Adipose tissue (tissue), 3 donors: ENCODE data around the gene MLC1. TPM values are rescaled to one million over a fixed set of nuclear protein-coding genes. Genes with fewer than 3 reads are reported as not detected.

Experiments used
- H3K27ac ChIP-seq: one replicate; pipeline ENCODE4 v1.5.1; 2013; ENCODE audit warnings: low read depth, low read length
- WGBS, 3 donors: extraction: QIAGEN DNeasy Blood & Tissue Kit; methylation state at CpG; one replicate each; pipeline ENCODE4 v1.1.7; 2013; 5-methylcytosine and 5-hydroxymethylcytosine counted together
- polyA plus RNA-seq, 3 donors: library from polyadenylated mRNA; stranded (reverse); fragments of 200-250 nt; gene quantifications; one replicate each; pipeline ENCODE4 v1.2.3, GENCODE V29; 2013
- donor health status: healthy with polysubstance abuse.
- donor health status: Bipolar disorder and iron deficiency.
- donor health status: healthy.

The MLC1 gene
- polyA plus RNA-seq, 3 donors: 0.08 to 0.16 TPM; not detected in 1

GRCh38 chr22:50012211-50013181 is 72.7 kb downstream of the MLC1 start, which contains the start of gene IL17REL:
IL17REL (minus strand) TSS chr22:50012765; CDS start chr22:50012646, 119 bp downstream.
- WGBS, 3 donors: 57 to 75% (median 64%) methylated on average over 29 of the region's 29 CpGs
- H3K27ac ChIP-seq: no peak within 1 kb of the TSS

DNA sequence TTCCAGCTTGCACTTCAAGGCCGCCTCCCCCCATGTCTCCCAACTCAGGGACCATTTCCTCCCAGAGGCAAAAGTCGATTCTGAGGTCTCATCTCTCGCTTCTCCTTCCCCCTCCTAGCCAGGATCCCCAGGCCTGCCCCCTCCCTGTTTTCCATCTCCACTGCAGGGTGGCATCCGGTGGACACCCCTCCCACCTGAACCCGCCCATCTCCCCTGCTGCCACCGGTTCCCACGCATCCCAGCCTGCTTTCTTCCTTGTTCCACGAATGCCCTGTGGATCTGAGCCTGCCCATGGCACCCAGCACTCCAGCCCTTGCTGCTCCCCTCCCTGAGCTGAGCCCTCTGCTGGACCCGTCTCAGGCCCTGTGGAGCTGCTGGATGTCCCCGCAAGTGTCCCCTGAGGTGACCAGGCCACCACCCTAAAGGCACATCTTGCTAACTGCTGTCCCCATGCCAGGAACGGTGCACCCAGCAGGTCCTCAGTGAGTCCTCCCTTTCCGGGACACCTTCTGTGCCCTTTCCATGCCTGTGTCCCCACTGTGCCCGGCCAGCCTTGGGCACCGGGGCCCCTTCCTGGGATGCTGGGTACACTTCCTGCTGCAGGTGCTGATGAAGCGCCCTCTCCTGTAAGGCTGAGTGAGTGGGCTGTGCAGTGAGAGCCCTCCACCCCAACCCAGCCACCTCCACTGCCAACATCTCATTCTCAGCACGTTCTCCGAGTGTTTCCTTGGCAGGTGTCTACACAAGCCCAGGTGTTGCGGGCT is 73.6 kb downstream of the MLC1 start:
- 48 to 59% (median 53%) methylated on average over 17 to 18 of the region's 18 CpGs for WGBS, 3 donors
- H3K27ac ChIP-seq: no peak overlapping the region

DNA sequence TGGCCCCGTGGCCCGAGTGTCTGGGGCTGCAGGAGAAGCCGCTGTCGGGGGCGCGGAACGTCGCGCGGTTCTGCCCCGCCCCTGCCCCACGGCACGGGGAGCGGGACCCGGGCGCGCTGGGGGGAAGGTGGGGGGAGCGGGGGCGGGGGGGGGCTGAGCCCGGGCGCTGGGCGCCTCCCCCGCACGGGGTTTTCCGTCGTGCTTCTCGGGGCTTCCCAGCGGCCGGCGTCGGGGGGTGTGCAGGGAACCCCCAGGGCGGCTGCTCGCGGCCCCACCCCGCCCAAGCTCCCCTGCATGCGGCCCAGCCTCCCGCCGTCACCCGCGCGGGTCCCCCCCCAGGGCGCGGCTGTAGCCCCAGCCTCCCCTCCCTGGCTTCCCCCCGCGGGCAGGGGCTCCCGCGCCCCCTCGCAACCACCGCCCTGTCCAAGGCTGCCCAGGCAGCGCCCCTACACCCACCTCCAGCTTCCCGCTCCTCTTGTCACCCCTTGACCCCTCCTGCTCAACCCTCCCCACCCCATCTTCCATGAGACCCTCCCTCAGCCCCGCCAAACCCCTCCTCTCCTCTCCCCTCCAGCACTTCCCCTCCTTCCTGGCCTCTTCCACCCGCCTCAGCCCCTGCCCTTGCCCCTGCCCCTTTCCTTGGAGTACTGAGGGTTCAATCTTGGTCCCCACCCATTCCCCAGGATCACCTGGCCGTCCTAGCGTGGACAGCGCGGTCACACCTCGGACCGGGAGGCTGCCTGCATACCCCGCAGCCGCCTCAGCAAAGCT is 74.4 kb downstream of the MLC1 start:
- H3K27ac ChIP-seq: no peak overlapping the region
- WGBS, 3 donors: 7 to 9% (median 8%) methylated on average over 29 to 60 of the region's 61 CpGs

DNA sequence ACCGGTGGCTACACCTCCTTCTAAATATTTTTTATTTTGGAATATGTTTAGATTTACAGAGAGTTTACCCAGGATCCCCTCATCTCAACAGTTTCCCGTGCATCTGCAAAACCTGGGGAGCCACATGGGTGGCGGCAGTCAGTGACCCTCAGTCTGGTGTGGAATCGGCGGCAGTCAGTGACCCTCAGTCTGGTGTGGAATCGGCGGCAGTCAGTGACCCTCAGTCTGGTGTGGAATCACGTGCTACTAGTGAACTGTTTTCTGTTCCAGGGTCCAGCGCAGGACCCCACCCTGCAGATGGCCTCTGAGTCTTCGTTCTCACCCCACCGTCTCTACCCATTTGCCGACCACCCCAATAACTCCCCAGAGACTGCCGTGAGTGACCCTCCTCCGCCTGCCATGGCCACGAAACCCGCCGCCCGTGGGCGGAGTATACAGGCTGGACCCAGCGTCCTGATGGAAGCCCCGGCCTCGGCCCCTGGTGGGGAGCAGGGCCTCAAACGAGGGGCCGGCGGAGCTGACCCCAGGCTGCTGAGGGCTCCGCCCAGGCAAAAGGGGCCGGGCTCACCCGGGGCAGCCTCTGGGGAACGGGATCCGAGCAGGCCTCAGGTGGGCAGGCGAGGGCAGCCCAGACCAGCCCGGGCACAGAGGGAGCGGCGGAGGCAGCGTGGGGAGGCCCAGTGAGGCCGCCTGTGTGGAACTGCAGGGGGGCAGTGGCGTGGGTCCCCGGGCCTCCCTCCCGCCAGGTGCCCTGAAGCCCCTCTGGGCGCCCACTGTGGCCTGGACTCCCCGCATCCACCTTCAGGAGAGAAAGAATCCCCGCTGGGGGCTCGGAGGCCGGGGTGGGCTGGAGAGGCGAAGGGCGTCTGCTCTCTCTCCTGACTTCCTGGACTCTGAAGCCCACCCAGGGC is 75.2 kb downstream of the MLC1 start:
- WGBS, 3 donors: 63 to 69% (median 68%) methylated on average over 37 to 46 of the region's 46 CpGs
- H3K27ac ChIP-seq: no peak overlapping the region

Other genes with a start within 250 kb of the MLC1 start
- gene ZBED4, start 231.6 kb downstream of the MLC1 start, polyA plus RNA-seq: 1 to 10 TPM; 2.4 to 4.3 (median 2.8) TPM
- gene ALG12, start 167.0 kb downstream of the MLC1 start, polyA plus RNA-seq: 1 to 10 TPM; 5.3 to 9.6 (median 9.3) TPM
- 10 to 100 TPM; 30.0 to 53.5 (median 41.7) TPM for gene CRELD2, start 166.8 kb downstream of the MLC1 start, polyA plus RNA-seq
- 100 to 1,000 TPM in 1 of 3 donors, 10 to 100 TPM in 2; 60.3 to 225 (median 87.5) TPM for gene PIM3, start 124.7 kb downstream of the MLC1 start, polyA plus RNA-seq
- gene IL17REL, start 72.7 kb downstream of the MLC1 start, polyA plus RNA-seq: under 1 TPM in 2 of 3 donors, not detected in 1; 0.03 to 0.11 TPM
- gene TTLL8, start 27.1 kb downstream of the MLC1 start, polyA plus RNA-seq: not detected
- under 1 TPM; 0.31 to 0.92 (median 0.79) TPM for gene MOV10L1, start 4.6 kb upstream of the MLC1 start, polyA plus RNA-seq
- under 1 TPM; 0.34 to 0.46 (median 0.36) TPM for gene PANX2, start 85.3 kb upstream of the MLC1 start, polyA plus RNA-seq
- 10 to 100 TPM; 25.8 to 79.1 (median 38.9) TPM for gene TRABD, start 100.5 kb upstream of the MLC1 start, polyA plus RNA-seq
- gene SELENOO, start 115.6 kb upstream of the MLC1 start, polyA plus RNA-seq: 10 to 100 TPM; 21.3 to 22.3 (median 21.4) TPM
- 10 to 100 TPM; 30.9 to 33.9 (median 32.4) TPM for gene TUBGCP6, start 159.6 kb upstream of the MLC1 start, polyA plus RNA-seq
- gene HDAC10, start 165.8 kb upstream of the MLC1 start, polyA plus RNA-seq: 10 to 100 TPM; 23.7 to 30.9 (median 24.0) TPM
- gene MAPK12, start 176.3 kb upstream of the MLC1 start, polyA plus RNA-seq: 10 to 100 TPM in 2 of 3 donors, 1 to 10 TPM in 1; 4.7 to 17.6 (median 15.7) TPM
- gene MAPK11, start 185.0 kb upstream of the MLC1 start, polyA plus RNA-seq: 10 to 100 TPM in 2 of 3 donors, 1 to 10 TPM in 1; 7.9 to 47.1 (median 46.4) TPM
- 10 to 100 TPM; 41.6 to 80.4 (median 67.8) TPM for gene PLXNB2, start 222.2 kb upstream of the MLC1 start, polyA plus RNA-seq
- gene DENND6B, start 241.6 kb upstream of the MLC1 start, polyA plus RNA-seq: 1 to 10 TPM; 2.0 to 4.0 (median 2.5) TPM